BLaER1 treated with 17β-estradiol and CSF1 and Interleukin-3, amounts not matched to agents 10 nM and 100 nM (cell line): Measurements from ENCODE around the gene GALNT12.
A peak's percentile ranks its signal among the peaks of the same experiment; 100 is the strongest.

Experiments
- H3K27ac ChIP-seq, 11 experiments: shearing (Covaris generic); formaldehyde crosslinking; 2 replicates each; pipeline ENCODE4 v1.8.1; 2022
- H3K27me3 ChIP-seq, 11 experiments: shearing (Covaris generic); formaldehyde crosslinking; 2 replicates each; pipeline ENCODE4 v1.8.1; 2022
- H3K36me3 ChIP-seq, 11 experiments: shearing (Covaris generic); formaldehyde crosslinking; 2 replicates each; pipeline ENCODE4 v1.8.1; 2022
- H3K4me1 ChIP-seq, 10 experiments: shearing (Covaris generic); formaldehyde crosslinking; 2 replicates each; pipeline ENCODE4 v1.8.1; 2022
- H3K4me2 ChIP-seq, 11 experiments: shearing (Covaris generic); formaldehyde crosslinking; 2 replicates each; pipeline ENCODE4 v1.8.1; 2022
- H3K4me3 ChIP-seq, 10 experiments: shearing (Covaris generic); formaldehyde crosslinking; 2 replicates each; pipeline ENCODE4 v1.8.1; 2022
- H3K9ac ChIP-seq, 11 experiments: shearing (Covaris generic); formaldehyde crosslinking; 2 replicates each; pipeline ENCODE4 v1.8.1; 2022
- H3K9me3 ChIP-seq, 11 experiments: shearing (Covaris generic); formaldehyde crosslinking; replicated peaks in 1 of 11; 2 replicates each; pipeline ENCODE4 v1.8.1; 2022
- H4K20me1 ChIP-seq, 11 experiments: shearing (Covaris generic); formaldehyde crosslinking; 2 replicates each; pipeline ENCODE4 v1.8.1; 2022
- Cebpa-rat ChIP-seq, 11 experiments: shearing (Covaris generic); IDR thresholded peaks; 2 replicates each; pipeline ENCODE4 v1.8.1; 2022

Gene GALNT12

DNA sequence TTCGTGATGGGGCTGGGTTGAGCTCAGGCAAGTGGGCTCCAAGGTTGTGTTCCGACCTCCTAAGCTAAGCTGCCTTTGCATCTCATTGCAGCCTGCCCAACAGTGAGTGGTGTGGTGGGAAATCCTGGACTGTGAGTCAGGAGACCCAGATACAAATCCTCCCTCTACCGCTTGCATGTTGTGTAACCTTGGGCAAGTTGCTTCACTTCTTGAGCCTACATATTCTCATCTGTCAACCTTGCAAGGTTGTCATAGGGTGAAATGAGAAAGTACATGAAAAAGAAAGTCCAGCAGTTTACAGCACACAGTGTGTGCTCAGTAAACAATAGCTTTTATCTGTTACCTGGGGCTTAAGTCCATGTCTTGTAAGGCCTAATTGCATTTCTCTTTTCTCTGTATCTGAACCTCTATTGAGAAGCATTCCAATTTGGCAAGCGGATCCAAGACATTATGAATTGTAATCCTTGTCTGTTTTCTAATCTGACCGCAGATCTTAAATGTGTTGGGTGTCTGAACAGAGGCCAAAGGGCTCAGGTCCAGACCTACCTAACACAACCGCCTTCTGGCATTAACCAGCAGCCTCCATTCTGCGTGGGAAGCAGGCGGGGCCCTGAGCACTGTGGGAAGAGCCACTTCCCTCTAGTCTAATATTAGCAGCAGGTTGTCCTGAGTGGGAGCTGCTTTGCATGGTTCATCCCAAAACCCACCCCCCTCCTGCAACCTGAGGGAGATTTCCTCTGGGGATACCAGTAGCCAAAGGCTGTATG is 1.8 kb upstream of the GALNT12 start:
- H3K36me3 ChIP-seq = no peaks in the 10 kb centered on the region
- peaks cover 20 to 34% (median 27%) of the 10 kb centered on the region in 10 experiments for H3K4me1 ChIP-seq
- H4K20me1 ChIP-seq = peaks cover 0 to 11% (median 0%) of the 10 kb centered on the region in 11 experiments; a peak in 2 of 22 replicates
- TF ChIP-seq Cebpa-rat (IDR thresholded peaks at IDR 0.05) = no peak
- no peaks in the 10 kb centered on the region for H3K9me3 ChIP-seq
- no peak overlapping the region for H3K4me3 ChIP-seq
- H3K27ac ChIP-seq = no peak overlapping the region
- peak overlapping the region in 4 of 11 experiments; percentile 3 to 61 (median 47); a peak in 8 of 22 replicates for H3K4me2 ChIP-seq
- H3K27me3 ChIP-seq = peaks cover 13 to 26% (median 19%) of the 10 kb centered on the region in 11 experiments; a peak in 21 of 22 replicates
- H3K9ac ChIP-seq = no peak overlapping the region

DNA sequence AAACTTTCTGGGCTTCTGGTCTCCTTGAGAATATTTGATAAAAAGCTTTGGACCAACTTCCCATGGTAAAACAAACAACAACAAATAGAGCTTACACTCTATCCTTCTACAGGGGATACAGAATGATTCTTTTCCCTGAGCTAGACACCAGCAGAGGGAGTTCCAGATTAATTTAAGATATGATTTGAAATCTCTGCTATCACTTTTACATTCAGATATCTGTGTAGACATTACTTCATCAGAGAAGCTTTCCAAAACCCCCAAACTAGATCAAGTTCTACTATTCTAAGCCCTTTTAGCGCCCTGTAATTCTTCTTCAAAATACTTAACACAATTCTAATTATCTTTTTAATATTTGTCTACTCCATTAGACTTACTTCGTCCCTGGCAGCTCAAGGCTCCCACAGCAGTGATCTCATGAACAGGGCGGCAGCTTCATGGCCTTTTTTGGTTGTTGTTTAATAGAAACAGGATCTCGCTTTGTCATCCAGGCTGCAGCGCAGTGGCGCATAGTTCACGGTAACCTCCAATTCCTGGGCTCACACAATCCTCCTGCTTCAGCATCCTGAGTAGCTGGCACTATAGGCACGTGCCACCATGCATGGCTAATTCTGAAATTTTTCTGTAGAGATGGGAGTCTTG is 955 bp upstream of the GALNT12 start:
- H4K20me1 ChIP-seq = peaks cover 0 to 11% (median 0%) of the 10 kb centered on the region in 11 experiments; a peak in 2 of 22 replicates
- peak overlapping the region in 10 of 11 experiments; percentile 50 to 100 (median 98); a peak in 15 of 22 replicates for H3K4me2 ChIP-seq
- H3K27ac ChIP-seq = no peak overlapping the region
- no peak overlapping the region for H3K4me3 ChIP-seq
- no peak overlapping the region for H3K9ac ChIP-seq
- no peaks in the 10 kb centered on the region for H3K36me3 ChIP-seq
- H3K9me3 ChIP-seq = no peaks in the 10 kb centered on the region
- no peak for TF ChIP-seq Cebpa-rat (IDR thresholded peaks at IDR 0.05)
- H3K27me3 ChIP-seq = peaks cover 13 to 26% (median 19%) of the 10 kb centered on the region in 11 experiments; a peak in 21 of 22 replicates
- peaks cover 23 to 42% (median 28%) of the 10 kb centered on the region in 10 experiments for H3K4me1 ChIP-seq

GRCh38 chr9:98807814-98808195 is 335 bp downstream of the GALNT12 start:
- peaks cover 0 to 11% (median 0%) of the 10 kb centered on the region in 11 experiments; a peak in 2 of 22 replicates for H4K20me1 ChIP-seq
- peak overlapping the region in 8 of 11 experiments; percentile 43 to 60 (median 48); a peak in 10 of 22 replicates for H3K27ac ChIP-seq
- peak overlapping the region; percentile 64 to 81 (median 76) for H3K4me3 ChIP-seq
- peak overlapping the region; percentile 41 to 83 (median 76); a peak in 21 of 22 replicates for H3K9ac ChIP-seq
- peak overlapping the region; percentile 88 to 100 (median 99) for H3K4me2 ChIP-seq
- H3K27me3 ChIP-seq = peaks cover 13 to 26% (median 19%) of the 10 kb centered on the region in 11 experiments; a peak in 21 of 22 replicates
- peaks cover 17 to 43% (median 25%) of the 10 kb centered on the region in 10 experiments; a peak in 19 of 20 replicates for H3K4me1 ChIP-seq
- no peaks in the 10 kb centered on the region for H3K36me3 ChIP-seq
- peaks cover 0 to 8% (median 6%) of the 10 kb centered on the region in 11 experiments; a peak in 12 of 22 replicates for H3K9me3 ChIP-seq
- TF ChIP-seq Cebpa-rat (IDR thresholded peaks at IDR 0.05) = no peak

DNA sequence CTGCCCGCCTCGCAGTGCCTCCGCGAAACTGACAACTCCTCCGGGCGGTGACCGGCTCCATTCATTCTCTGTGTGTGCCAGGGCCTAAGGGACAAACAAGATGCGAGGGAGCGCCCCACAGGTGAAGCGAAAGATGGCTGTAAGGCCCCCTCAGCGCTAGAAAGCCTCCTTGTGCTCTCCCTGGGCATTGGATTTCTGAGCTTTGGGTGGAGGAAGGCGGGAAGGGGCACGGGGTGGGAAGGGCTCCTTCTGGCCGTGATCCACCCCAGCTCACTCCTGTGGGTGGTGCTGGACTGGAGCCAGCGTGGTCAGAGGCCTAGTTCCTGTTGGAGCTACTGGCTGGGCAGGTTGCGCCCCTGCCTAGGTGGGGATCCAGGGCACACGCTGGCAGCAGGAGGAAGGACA is 943 bp downstream of the GALNT12 start:
- H3K27ac ChIP-seq = no peak overlapping the region
- peak overlapping the region; percentile 64 to 81 (median 76) for H3K4me3 ChIP-seq
- peaks cover 17 to 43% (median 25%) of the 10 kb centered on the region in 10 experiments; a peak in 19 of 20 replicates for H3K4me1 ChIP-seq
- TF ChIP-seq Cebpa-rat (IDR thresholded peaks at IDR 0.05) = no peak
- no peaks in the 10 kb centered on the region for H3K36me3 ChIP-seq
- H3K9ac ChIP-seq = peak overlapping the region in 10 of 11 experiments; percentile 41 to 83 (median 76); a peak in 17 of 22 replicates
- H3K9me3 ChIP-seq = peaks cover 0 to 14% (median 12%) of the 10 kb centered on the region in 11 experiments; a peak in 15 of 22 replicates
- H3K4me2 ChIP-seq = peak overlapping the region; percentile 88 to 100 (median 99)
- H4K20me1 ChIP-seq = peaks cover 0 to 11% (median 0%) of the 10 kb centered on the region in 11 experiments; a peak in 2 of 22 replicates
- peaks cover 13 to 26% (median 19%) of the 10 kb centered on the region in 11 experiments; a peak in 21 of 22 replicates for H3K27me3 ChIP-seq

GRCh38 chr9:98808875-98809274 is 1.4 kb downstream of the GALNT12 start:
- Histone ChIP-seq H3K36me3 (no peaks in the 10 kb centered on the region), H4K20me1 (peaks cover 0 to 11% (median 0%) of the 10 kb centered on the region in 11 experiments; a peak in 2 of 22 replicates), H3K4me1 (peaks cover 17 to 43% (median 25%) of the 10 kb centered on the region in 10 experiments; a peak in 19 of 20 replicates), H3K4me3 (peak overlapping the region in 6 of 10 experiments; percentile 70 to 81 (median 78); a peak in 6 of 20 replicates), H3K4me2 (peak overlapping the region; percentile 88 to 100 (median 99)), H3K9ac (peak overlapping the region in 1 of 11 experiments; percentile 80; a peak in 2 of 22 replicates), H3K27me3 (peaks cover 13 to 26% (median 19%) of the 10 kb centered on the region in 11 experiments; a peak in 21 of 22 replicates), H3K9me3 (peaks cover 0 to 18% (median 16%) of the 10 kb centered on the region in 11 experiments; a peak in 15 of 22 replicates), H3K27ac (no peak overlapping the region)
- no peak for TF ChIP-seq Cebpa-rat (IDR thresholded peaks at IDR 0.05)

- peak overlapping the region in 8 of 11 experiments; percentile 93 to 100 (median 99); a peak in 16 of 22 replicates for H3K4me2 ChIP-seq
- H3K4me3 ChIP-seq = no peak overlapping the region
- H3K36me3 ChIP-seq = 0 out of 22 replicates have a peak, but pooled peaks cover 0 to 3% (median 0%) of the 10 kb centered on the region in 11 experiments
- no peak overlapping the region for H3K9ac ChIP-seq
- H3K9me3 ChIP-seq = peaks cover 0 to 20% (median 16%) of the 10 kb centered on the region in 11 experiments; a peak in 15 of 22 replicates
- peaks cover 0 to 11% (median 0%) of the 10 kb centered on the region in 11 experiments; a peak in 2 of 22 replicates for H4K20me1 ChIP-seq
- H3K4me1 ChIP-seq = peaks cover 17 to 43% (median 25%) of the 10 kb centered on the region in 10 experiments; a peak in 19 of 20 replicates
- TF ChIP-seq Cebpa-rat (IDR thresholded peaks at IDR 0.05) = no peak
- H3K27ac ChIP-seq = no peak overlapping the region
- peaks cover 13 to 26% (median 19%) of the 10 kb centered on the region in 11 experiments; a peak in 21 of 22 replicates for H3K27me3 ChIP-seq
Observed at GRCh38 chr9:98809311-98810101, 2.0 kb downstream of the GALNT12 start.

DNA sequence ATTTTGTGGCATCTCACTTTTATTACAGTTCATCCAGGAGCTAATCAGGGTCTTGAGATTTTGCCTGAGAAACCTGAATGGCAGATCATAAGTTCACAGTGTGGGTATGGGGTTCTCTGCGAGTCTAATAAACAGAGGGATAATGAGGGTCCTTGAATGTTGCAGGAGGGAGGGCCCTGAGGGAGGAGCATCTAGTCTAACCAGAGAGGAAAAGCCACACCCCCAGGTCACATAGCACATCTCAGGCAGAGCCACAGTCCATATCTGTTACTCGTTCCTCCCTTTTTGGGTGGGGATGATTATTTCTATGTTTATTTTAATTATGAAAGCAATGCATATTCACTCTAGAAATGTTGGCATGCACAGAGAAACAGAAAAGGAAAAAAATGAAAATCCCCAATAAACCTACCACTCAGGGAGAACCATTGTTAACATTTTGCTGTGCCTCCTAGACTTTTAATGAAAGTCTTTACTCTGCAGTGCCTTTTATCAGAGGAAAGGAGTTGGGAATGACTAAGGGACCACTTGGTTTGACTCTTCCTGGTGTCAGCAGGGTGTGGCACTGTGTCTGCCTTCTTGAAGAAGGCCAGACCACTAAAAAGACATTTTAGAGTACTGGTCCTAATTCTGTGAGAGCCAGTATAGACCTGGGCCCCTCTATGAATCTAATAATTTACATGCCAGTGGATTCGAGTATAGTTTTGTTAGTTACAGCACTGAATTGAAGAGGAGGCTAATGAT is 2.8 kb downstream of the GALNT12 start:
- 0 out of 22 replicates have a peak, but pooled peaks cover 0 to 3% (median 0%) of the 10 kb centered on the region in 11 experiments for H3K36me3 ChIP-seq
- H3K9me3 ChIP-seq = peaks cover 0 to 20% (median 16%) of the 10 kb centered on the region in 11 experiments; a peak in 15 of 22 replicates
- peaks cover 17 to 43% (median 25%) of the 10 kb centered on the region in 10 experiments; a peak in 19 of 20 replicates for H3K4me1 ChIP-seq
- peaks cover 0 to 11% (median 0%) of the 10 kb centered on the region in 11 experiments; a peak in 2 of 22 replicates for H4K20me1 ChIP-seq
- no peak overlapping the region for H3K4me3 ChIP-seq
- no peak overlapping the region for H3K9ac ChIP-seq
- H3K27ac ChIP-seq = no peak overlapping the region
- peak overlapping the region in 2 of 11 experiments; percentile 4 to 53; a peak in 2 of 22 replicates for H3K4me2 ChIP-seq
- peaks cover 13 to 26% (median 19%) of the 10 kb centered on the region in 11 experiments; a peak in 21 of 22 replicates for H3K27me3 ChIP-seq
- no peak for TF ChIP-seq Cebpa-rat (IDR thresholded peaks at IDR 0.05)
